Activated CD8-positive, alpha-beta T cell treated with anti-CD3 and anti-CD28 coated beads for 36 hours (primary cell): ENCODE results near the gene SLC25A40. TPM values are rescaled to one million over a fixed set of nuclear protein-coding genes. Genes with fewer than 3 reads are reported as not detected.
"Not testable (repeated sequence)": the region's sequence is repeated elsewhere in the genome, so short reads cannot be mapped to it uniquely, and the experiment has no call there.

Experiments
- ATAC-seq: fragments of 200-7000 bp; cut with Tn5 transposase; one replicate; pipeline ENCODE4 v1.10.0; 2021; ENCODE audit warnings: mild to moderate bottlenecking, moderate library complexity
- CTCF ChIA-PET: fragments of 350-600 bp; sonication (Branson Sonifier 250); formaldehyde crosslinking; loops from one replicate; lab custom pipeline; 2021; ENCODE audit warnings: antibody characterized with exemption; lab: Charles Lee
- POLR2A ChIA-PET: fragments of 350-600 bp; sonication (Branson Sonifier 250); formaldehyde crosslinking; loops from one replicate; lab custom pipeline; 2021; ENCODE audit warnings: antibody characterized with exemption; lab: Charles Lee
- DNase-seq: peaks from one replicate; pipeline ENCODE4 v3.0.0-alpha.2; 2020
- H3K27ac Mint-ChIP-seq: one replicate; pipeline ENCODE4 v1.8.0; 2021; ENCODE audit warnings: mild to moderate bottlenecking, mixed read lengths
- H3K27me3 Mint-ChIP-seq: one replicate; pipeline ENCODE4 v1.8.0; 2021; ENCODE audit warnings: mixed read lengths
- H3K36me3 Mint-ChIP-seq: one replicate; pipeline ENCODE4 v1.8.0; 2021; ENCODE audit warnings: low read depth, mixed read lengths
- H3K4me1 Mint-ChIP-seq: one replicate; pipeline ENCODE4 v1.8.0; 2021; ENCODE audit warnings: low read depth, mixed read lengths
- H3K4me3 Mint-ChIP-seq: one replicate; pipeline ENCODE4 v1.8.0; 2021; ENCODE audit warnings: mild to moderate bottlenecking, moderate library complexity, mixed read lengths
- H3K9me3 Mint-ChIP-seq: one replicate; pipeline ENCODE4 v1.8.0; 2021; ENCODE audit warnings: mixed read lengths
- intact Hi-C: fragments of 100-400 bp; cut with micrococcal nuclease; formaldehyde crosslinking; loops from one replicate; pipeline ENCODE4 v1.10.0; 2022
- total RNA-seq, 2 experiments: library from RNA; stranded (reverse); gene quantifications; one replicate each; pipeline ENCODE4 v1.2.3, GENCODE V29; 2021
- TF ChIP-seq, protein P1 (sequence below): fragments of 200-600 bp; IDR thresholded peaks from one replicate; pipeline ENCODE4 v1.8.0; 2022; ENCODE audit warnings: antibody characterized with exemption, mild to moderate bottlenecking

The SLC25A40 gene
- total RNA-seq, 2 experiments from 2014 or later, result 38.9 to 47.4 TPM

DNA sequence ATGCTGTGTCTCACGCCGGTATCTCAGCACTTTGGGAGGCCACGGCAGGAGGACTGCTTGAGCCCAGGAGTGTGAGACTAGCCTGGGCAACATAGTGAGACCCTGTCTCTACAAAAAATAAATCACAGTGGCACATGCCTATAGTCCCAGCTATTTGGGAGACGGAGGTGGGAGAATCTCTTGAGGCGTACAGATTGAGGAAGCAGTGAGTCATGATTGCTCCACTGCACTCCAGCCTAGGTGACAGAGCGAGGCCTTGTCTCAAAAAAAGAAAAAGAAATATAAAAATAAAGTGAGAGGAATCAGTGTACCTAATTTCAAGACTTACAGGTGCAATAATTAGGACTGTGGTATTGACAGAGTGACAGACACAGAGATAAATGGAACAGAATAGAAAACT lies 23.9 kb downstream of the SLC25A40 start:
- ChIA-PET POLR2A (no interaction called here), CTCF (no interaction called here)
- Mint-ChIP-seq H3K9me3 (no peaks in the 10 kb centered on the region), H3K36me3 (peaks cover 29% of the 10 kb centered on the region), H3K4me1 (peaks cover 16% of the 10 kb centered on the region), H3K4me3 (no peak overlapping the region), H3K27ac (no peak overlapping the region), H3K27me3 (no peaks in the 10 kb centered on the region)
- ATAC-seq (no peak), DNase-seq (no peak)
- TF ChIP-seq, protein P1, sequence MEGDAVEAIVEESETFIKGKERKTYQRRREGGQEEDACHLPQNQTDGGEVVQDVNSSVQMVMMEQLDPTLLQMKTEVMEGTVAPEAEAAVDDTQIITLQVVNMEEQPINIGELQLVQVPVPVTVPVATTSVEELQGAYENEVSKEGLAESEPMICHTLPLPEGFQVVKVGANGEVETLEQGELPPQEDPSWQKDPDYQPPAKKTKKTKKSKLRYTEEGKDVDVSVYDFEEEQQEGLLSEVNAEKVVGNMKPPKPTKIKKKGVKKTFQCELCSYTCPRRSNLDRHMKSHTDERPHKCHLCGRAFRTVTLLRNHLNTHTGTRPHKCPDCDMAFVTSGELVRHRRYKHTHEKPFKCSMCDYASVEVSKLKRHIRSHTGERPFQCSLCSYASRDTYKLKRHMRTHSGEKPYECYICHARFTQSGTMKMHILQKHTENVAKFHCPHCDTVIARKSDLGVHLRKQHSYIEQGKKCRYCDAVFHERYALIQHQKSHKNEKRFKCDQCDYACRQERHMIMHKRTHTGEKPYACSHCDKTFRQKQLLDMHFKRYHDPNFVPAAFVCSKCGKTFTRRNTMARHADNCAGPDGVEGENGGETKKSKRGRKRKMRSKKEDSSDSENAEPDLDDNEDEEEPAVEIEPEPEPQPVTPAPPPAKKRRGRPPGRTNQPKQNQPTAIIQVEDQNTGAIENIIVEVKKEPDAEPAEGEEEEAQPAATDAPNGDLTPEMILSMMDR, result no peak
- intact Hi-C loops, result no loop called here

DNA sequence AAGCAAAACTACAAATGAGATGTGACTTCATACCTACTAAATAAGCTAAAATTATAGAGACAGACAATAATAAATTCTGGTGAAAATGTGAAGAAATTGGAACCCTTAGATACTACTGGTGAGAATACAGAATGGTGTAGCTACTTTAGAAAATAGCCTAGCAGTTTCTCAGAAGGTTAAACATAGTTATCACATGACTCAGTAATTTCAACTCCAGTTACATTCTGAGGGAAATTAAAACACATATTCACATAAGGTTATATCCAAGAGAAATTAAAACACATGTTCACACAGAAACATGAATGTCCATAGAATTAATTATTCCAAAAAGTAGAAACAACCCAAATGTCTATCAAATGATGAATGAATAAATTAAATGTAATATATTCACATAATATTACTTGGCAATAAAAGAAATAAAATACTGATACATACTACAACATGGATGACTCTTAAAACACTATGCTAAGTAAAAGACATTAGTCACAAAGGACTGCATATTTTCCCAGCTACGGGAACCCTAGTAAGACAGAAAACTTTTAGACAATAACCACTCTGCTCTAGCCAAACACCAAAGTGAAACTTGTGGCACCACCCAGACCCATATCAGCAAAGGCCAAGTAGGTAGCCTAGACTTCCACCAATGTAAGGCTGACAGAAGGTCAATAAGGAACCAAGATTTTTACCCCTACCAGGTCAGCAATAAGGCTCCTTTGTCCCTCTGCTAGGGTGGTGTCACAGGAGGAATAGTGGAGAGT lies 25.1 kb downstream of the SLC25A40 start:
- Mint-ChIP-seq H3K9me3 (no peaks in the 10 kb centered on the region), H3K27ac (no peak overlapping the region), H3K4me1 (peaks cover 16% of the 10 kb centered on the region), H3K27me3 (no peaks in the 10 kb centered on the region), H3K4me3 (no peak overlapping the region), H3K36me3 (peaks cover 26% of the 10 kb centered on the region)
- ATAC-seq (no peak), DNase-seq (no peak)
- POLR2A ChIA-PET, result interaction anchor here (0.9 kb wide), 1 partner anchor 105 kb away, joined by 3 read pairs; no protein-coding TSS in a partner anchor
- intact Hi-C loops, result no loop called here
- CTCF ChIA-PET, result interaction anchor here (1.1 to 1.3 kb wide), 2 partner anchors 9 to 131 kb away, joined by 3 read pairs; no protein-coding TSS in a partner anchor
- TF ChIP-seq, protein P1, result no peak

DNA sequence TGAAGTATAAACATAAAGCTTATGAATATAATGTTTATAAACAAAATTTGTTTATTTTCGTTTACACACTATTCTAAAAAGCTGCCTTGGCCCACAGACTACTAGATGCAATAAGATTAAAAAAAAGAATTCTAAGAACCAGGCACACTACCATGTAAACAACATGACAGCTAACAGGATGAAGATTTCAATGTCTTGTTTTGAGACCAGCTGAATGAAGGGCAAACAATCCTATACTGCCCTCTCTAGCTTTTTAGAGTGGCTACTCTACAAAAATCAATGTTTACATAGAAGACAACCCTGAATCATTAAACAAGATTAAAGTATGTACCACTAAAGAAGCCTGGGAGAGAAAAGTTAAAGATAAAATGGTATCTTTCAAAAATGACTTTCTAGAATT lies 38.6 kb downstream of the SLC25A40 start:
- ChIA-PET CTCF (interaction anchor here (0.8 to 1.4 kb wide), 3 partner anchors 40 to 49 kb away, joined by 3 read pairs; no protein-coding TSS in a partner anchor), POLR2A (interaction anchor here (1.1 kb wide), 1 partner anchor 33 kb away, joined by 3 read pairs; no protein-coding TSS in a partner anchor)
- TF ChIP-seq, protein P1, result no peak
- intact Hi-C loops, result no loop called here
- Mint-ChIP-seq H3K36me3 (peaks cover 8% of the 10 kb centered on the region), H3K4me3 (no peak overlapping the region), H3K9me3 (no peaks in the 10 kb centered on the region), H3K27ac (no peak overlapping the region), H3K4me1 (no peaks in the 10 kb centered on the region), H3K27me3 (no peaks in the 10 kb centered on the region)
- DNase-seq, result no peak
- ATAC-seq, result no peak

DNA sequence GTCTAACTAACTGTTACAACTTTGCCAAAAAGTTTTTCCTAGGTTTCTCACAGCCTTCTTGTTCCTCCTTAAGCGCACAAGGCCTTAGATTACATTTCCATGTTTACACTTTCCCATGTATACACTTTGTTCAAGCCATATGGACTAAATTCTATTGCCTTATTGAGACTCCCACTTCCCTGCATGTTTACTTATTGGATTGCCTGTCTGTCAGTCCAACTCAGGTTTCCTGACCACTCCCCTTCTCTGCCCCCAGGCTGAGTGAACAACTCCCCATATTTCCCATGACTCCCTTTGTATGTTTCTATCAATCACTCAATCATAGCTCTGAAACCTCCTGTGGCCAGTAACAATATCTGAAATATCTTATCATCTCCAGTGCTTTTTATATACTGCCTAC lies 43.0 kb downstream of the SLC25A40 start:
- TF ChIP-seq, protein P1, result no peak
- ATAC-seq (no peak), DNase-seq (no peak)
- no peaks in the 10 kb centered on the region for H3K4me1 Mint-ChIP-seq
- no peaks in the 10 kb centered on the region for H3K27me3 Mint-ChIP-seq
- H3K4me3 Mint-ChIP-seq, result no peak overlapping the region
- no peak overlapping the region for H3K27ac Mint-ChIP-seq
- ChIA-PET POLR2A (no interaction called here), CTCF (no interaction called here)
- intact Hi-C loops, result no loop called here
- H3K36me3 Mint-ChIP-seq, result peaks cover 17% of the 10 kb centered on the region
- peaks cover 9% of the 10 kb centered on the region for H3K9me3 Mint-ChIP-seq

DNA sequence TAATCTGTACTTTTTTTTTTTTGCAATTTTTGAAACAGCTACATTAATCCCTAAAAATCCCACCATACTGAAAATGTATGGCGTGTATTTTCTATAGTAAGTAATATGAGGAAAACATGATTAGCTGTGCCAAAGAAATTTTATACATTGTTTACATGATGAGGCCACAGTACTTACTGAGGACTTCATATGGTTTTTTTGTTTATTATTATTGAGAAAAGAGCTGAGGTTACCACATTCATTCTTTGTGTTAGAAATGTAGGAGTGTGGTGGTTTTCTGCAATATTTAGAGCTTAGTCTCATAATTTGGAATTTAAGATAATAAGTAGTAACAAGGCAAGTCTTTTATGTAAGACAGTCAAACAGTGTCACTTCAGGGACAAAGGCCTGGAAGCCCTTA lies 45.1 kb downstream of the SLC25A40 start:
- peaks cover 14% of the 10 kb centered on the region for H3K9me3 Mint-ChIP-seq
- H3K4me3 Mint-ChIP-seq, result no peak overlapping the region
- ChIA-PET POLR2A (no interaction called here), CTCF (no interaction called here)
- intact Hi-C loops, result no loop called here
- H3K27ac Mint-ChIP-seq, result no peak overlapping the region
- ATAC-seq (no peak), DNase-seq (no peak)
- TF ChIP-seq, protein P1, result no peak
- H3K27me3 Mint-ChIP-seq, result no peaks in the 10 kb centered on the region
- peaks cover 20% of the 10 kb centered on the region for H3K36me3 Mint-ChIP-seq
- H3K4me1 Mint-ChIP-seq, result no peaks in the 10 kb centered on the region

DNA sequence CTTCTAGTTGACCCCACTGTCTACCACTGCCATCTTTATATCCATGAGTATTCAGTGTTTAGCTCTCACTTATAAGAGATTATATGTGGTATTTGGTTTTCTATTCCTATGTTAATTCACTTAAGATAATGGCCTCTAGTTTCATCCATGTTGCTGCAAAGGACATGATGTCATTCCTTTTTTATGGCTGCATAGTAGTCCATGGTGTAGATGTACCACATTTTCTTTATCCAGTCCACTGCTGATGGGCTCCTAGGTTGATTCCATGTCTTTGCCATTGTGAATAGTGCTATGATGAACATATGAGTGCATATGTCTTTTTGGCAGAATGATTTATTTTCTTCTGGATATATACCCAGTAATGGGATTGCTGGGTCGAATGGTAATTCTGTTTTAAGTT lies 47.8 kb downstream of the SLC25A40 start:
- ATAC-seq, CTCF ChIA-PET, POLR2A ChIA-PET, intact Hi-C loops, H3K27ac Mint-ChIP-seq, H3K27me3 Mint-ChIP-seq, H3K4me1 Mint-ChIP-seq, DNase-seq, H3K4me3 Mint-ChIP-seq: not testable (repeated sequence)
- peaks cover 29% of the 10 kb centered on the region for H3K9me3 Mint-ChIP-seq
- H3K36me3 Mint-ChIP-seq, result peaks cover 21% of the 10 kb centered on the region

DNA sequence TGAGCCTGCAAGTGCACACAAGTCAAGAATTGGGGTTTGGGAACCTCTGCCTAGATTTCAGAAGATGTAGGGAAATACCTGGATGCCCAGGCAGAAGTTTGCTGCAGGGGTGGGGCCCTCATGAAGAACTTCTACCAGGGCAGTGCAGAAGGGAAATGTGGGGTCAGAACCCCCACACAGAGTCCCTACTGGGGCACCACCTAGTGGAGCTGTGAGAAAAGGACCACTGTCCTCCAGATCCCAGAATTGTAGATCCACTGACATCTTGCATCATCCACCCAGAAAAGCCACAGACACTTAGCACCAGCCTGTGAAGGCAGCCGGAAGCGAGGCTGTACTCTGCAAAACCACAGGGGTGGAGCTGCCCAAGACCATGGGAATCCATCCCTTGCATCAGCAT lies 50.8 kb downstream of the SLC25A40 start:
- peaks cover 14% of the 10 kb centered on the region for H3K36me3 Mint-ChIP-seq
- H3K4me1 Mint-ChIP-seq, H3K4me3 Mint-ChIP-seq, DNase-seq, POLR2A ChIA-PET, CTCF ChIA-PET, H3K27me3 Mint-ChIP-seq, intact Hi-C loops, ATAC-seq, H3K27ac Mint-ChIP-seq: not testable (repeated sequence)
- H3K9me3 Mint-ChIP-seq, result peaks cover 32% of the 10 kb centered on the region
